Measurements from ENCODE around the gene HS6ST3.
A peak's percentile ranks its signal among the peaks of the same experiment; 100 is the strongest.

HS6ST3 gene

DNA sequence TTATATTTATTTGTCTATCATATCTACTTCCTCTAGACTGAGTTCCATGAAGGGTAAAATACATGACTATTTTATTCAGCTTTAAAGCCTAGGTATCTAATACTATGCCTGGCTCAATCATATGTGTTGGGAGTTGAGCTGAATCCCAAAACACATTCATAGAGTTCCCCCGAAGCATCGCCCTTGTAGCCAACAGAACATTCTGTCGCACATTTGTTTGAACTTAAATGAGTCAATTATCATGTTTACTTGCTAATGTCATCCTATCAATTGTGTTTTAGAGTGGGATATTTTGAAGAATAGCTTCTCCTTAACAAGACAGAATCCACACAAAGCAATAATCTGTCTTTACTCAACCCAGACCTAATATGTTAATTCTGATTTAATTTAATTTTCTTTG, 252.4 kb downstream of the HS6ST3 start:
- DNase-seq: no peak

DNA sequence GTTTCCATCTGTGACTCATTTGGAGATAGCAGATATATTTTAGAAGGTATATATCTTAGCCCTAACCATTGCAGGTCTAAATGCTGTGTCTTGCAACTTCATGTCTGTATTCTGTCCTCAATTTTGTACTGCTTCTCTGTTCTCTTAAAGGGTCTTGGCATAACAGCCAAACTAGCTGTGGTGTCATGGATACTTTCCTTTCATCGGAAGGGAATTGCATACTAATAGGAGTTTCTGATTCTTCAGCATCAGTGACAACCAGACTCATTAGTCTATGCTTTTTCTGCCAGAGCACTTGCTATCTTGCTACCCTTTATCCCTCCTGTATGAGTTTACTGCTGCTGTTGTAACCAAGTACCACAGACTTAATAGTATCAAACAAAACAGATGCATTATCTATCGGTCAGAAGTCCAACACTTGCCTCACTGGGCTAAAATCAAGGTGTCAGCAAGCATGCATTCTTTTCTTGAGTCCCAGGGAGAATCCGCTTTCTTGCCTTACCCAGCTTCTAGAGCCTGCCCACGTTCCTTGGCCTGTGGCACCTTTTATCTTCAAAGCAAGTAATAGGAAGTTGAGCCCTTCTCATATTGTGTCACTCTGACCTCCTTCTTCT, 253.1 kb downstream of the HS6ST3 start:
- DNase-seq: no peak

DNA sequence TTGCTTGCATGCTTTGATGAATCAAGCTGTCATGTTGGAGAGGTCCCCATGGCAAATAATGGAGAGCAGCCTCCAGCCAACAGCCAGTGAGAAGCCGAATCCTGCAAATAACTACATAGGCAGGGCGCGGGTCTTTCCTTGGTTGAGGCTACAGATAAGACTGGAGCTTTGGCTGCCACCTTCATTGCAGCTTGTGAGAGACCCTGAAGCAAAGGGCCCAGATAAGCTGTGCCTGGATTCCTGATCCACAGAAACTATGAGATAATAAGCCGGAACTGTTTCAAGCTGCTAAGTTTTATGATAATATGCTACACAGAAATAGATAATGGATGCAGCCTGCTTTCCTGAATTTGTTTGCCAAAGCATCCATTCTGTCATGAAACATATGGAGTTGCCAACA, 257.0 kb downstream of the HS6ST3 start:
- DNase-seq: no peak

GRCh38 chr13:96373597-96373996, 283.7 kb downstream of the HS6ST3 start:
- no peak for DNase-seq

GRCh38 chr13:96377835-96378234, 287.9 kb downstream of the HS6ST3 start:
- no peak for DNase-seq

DNA sequence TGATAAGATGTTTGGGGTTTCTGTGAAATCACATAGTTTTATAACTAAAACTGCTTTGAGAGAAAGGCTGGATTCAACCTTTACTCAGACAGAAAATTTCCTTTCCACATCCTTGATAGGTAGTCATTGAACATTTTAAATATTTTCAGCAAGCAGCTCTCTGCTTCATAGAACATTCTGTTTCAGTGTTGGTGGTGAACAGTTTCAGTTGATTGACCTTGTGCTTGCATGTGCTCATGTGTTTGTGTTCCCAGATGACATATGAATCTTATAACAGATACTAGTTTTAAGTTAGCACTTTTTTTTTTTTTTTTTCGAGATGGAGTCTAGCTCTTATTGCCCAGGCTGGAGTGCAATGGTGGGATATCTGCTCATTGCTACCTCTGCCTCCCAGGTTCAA, 290.1 kb downstream of the HS6ST3 start:
- no peak for DNase-seq

GRCh38 chr13:96381681-96382080, 291.8 kb downstream of the HS6ST3 start:
- no peak for DNase-seq

DNA sequence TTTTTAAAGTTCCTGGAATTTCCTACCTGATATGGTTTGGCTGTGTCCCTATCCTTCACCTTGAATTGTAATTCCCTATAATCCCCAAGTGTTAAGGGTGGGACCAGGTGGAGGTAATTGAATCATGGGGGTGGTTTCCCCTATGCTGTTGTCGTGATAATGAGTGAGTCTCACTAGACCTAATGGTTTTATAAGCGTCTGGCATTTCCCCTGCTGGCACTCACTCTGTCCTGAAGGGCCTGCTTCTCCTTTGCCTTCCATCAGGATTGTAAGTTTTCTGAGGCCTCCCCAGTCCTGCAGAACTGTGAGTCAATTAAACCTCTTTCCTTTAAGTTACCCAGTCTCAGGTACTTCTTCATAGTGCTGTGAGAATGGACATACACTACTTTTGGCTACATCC, 298.7 kb downstream of the HS6ST3 start:
- no peak for DNase-seq

GRCh38 chr13:96391606-96392005, 301.7 kb downstream of the HS6ST3 start:
- DNase-seq: no peak

- peak; percentile 82 for DNase-seq
Measured at GRCh38 chr13:96397807-96398206, 307.9 kb downstream of the HS6ST3 start.

DNA sequence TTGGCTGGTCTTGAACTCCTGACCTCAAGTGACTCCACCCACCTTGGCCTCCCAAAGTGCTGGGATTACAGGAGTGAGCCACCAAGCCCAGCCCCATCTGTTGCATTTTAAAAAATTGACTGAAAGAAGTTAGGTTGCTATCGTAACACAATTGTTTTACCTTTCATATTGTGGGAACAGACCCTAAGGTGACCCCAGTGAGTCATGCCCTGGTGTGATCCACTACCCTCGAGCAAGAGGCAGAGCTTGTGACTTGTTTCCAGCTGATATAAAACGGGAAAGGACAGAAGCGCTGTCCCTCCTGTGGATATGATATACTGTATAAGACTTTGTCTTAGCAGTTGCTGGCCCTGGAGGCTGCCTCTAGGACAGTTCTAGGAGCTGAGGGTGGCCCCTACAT, 308.6 kb downstream of the HS6ST3 start:
- no peak for DNase-seq

- no peak for DNase-seq
Measured at GRCh38 chr13:96403241-96403640, 313.3 kb downstream of the HS6ST3 start.

GRCh38 chr13:96403651-96404050, 313.7 kb downstream of the HS6ST3 start:
- DNase-seq: no peak

GRCh38 chr13:96415831-96416385, 326.0 kb downstream of the HS6ST3 start:
- DNase-seq: no peak

- DNase-seq: no peak
Measured at GRCh38 chr13:96417939-96418685, 328.2 kb downstream of the HS6ST3 start.

GRCh38 chr13:96421314-96421713, 331.4 kb downstream of the HS6ST3 start:
- DNase-seq: no peak

- DNase-seq: no peak
Measured at GRCh38 chr13:96422002-96422401, 332.1 kb downstream of the HS6ST3 start.

GRCh38 chr13:96426167-96426566, 336.3 kb downstream of the HS6ST3 start:
- DNase-seq: no peak

GRCh38 chr13:96428911-96429310, 339.0 kb downstream of the HS6ST3 start:
- DNase-seq: no peak

GRCh38 chr13:96431044-96431581, 341.2 kb downstream of the HS6ST3 start:
- DNase-seq: no peak

DNA sequence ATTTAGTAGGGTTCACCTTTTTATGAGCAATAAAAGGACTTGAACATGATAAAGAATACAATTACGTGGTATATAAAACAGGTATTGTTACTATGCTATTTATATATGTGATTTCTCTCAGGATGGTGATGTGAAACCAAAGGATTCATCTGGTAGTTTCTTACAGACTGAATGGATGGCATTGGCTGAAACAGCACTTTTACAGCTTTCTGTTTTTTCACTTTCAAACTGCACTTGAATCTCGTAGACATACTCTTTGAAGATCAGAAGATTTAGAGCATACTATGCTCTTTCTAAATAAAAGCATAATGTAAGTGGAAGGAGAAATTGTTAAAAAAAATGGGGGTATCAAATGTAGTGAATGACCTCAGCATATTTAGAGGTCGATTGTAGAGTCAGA, 354.8 kb downstream of the HS6ST3 start:
- DNase-seq: no peak

DNA sequence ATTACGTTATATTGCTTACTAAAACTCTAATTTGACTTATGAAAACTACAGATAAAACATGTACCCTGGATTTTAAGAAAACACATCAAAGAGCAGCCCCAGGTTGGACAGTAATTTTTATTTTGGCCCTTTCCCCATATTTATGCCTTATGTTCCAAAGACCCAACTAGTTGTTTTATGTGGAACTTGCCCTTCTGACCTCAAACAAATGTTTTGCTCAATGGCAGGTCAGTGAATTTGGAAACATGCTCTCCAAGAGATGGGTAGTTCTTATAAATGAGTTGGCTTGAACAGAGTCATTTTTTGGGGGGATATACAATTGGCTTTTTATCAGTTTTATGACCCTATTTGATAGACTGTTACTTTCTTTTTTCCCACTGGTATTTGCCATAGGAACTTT, 360.0 kb downstream of the HS6ST3 start:
- DNase-seq: no peak

DNA sequence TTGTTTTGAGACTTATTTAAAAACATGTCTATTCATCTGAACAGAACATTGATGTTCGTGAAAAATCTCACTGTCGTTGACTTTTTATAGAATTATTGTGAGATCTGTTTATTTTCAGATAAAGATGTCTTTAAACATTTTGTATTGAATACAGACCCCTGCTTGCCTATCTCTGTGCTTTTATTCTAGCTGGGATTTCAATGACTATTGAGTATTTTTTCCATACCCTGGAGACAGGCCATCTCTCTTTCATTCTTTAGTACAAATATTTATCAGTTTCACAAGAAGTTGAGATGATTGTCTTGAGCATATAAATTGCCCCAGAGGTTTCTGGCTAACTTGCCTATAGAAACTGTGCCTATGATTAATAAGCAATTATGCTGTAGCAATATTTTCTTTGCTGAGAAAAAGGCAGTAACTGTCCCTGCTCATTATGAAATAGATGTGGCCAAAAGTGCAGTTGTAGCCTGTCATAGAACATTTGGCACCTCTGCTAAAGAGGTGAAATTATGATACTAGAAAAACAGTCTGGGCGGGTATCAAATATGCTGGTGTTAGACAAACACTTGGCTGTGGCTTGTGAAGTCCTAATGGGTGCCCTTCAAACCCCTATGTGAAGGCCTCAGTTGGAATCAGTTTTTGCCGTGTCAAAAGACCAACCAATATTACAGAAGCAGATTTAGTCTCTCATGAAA, 360.6 kb downstream of the HS6ST3 start:
- no peak for DNase-seq

- no peak for DNase-seq
Measured at GRCh38 chr13:96454466-96454865, 364.6 kb downstream of the HS6ST3 start.
